Middle frontal gyrus (tissue), 1 donor: ENCODE data around the gene ZC3HAV1.
"Not testable (repeated sequence)": the region's sequence is repeated elsewhere in the genome, so short reads cannot be mapped to it uniquely, and the experiment has no call there.

ENCODE experiments used
- DNase-seq: peaks from one replicate; pipeline ENCODE4 v3.0.0-alpha.2; 2015; ENCODE audit warnings: low spot score; ENCODE audit errors: extremely low spot score

ZC3HAV1 gene

DNA sequence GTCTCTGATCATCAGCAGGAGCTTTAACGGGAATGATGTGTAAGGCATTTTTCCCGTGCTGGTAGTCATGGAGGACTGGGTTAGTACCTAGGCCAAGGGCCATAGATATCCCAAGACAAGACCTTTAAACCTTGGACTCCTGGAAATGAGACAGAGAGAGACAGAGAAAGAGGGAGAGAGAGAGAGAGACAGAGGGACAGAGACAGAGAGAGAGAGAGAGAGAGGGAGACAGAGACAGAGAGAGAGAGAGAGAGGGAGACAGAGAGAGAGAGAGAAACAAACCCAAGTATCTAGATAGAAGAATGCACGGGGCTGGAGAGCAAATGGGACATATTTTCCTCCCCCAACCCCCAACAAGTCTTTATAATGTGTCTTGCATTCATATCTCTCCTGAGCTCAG, 22.3 kb downstream of the ZC3HAV1 start:
- no peak for DNase-seq

DNA sequence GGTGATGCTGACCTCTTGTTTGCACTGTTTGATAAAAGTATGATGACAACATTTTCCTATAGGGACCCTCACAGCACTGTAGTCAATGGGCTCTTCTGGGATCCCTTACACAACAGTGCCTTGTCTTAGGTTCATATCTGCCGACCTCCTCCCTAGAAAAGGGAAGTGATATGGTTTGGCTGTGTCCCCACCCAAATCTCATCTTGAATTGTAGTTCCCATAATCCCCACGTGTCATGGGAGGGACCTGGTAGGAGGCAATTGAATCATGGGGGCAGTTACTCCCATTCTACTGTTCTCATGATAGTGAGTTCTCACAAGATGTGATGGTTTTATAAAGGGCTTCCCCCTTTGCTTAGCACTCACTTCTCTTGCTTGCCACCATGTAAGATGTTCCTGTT, 23.1 kb downstream of the ZC3HAV1 start:
- DNase-seq, result no peak

DNA sequence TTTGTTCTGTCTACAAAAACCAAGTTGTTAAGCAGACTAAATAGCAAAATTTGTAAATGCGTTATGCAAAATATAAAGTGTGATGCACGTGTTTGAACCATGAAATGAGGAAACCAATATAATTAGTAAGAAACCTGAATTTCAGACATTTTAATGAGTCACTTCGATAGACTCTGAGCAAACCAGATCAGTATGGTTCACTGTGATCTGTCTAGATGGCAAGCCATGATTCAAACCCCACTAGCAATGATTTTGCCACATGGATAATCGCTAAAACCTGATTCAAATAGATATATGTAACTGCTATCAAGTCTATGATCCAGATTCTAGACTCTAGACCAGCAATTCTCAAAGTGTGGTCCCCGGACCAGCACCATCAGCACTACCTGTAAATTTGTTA, 24.8 kb downstream of the ZC3HAV1 start:
- no peak for DNase-seq

DNA sequence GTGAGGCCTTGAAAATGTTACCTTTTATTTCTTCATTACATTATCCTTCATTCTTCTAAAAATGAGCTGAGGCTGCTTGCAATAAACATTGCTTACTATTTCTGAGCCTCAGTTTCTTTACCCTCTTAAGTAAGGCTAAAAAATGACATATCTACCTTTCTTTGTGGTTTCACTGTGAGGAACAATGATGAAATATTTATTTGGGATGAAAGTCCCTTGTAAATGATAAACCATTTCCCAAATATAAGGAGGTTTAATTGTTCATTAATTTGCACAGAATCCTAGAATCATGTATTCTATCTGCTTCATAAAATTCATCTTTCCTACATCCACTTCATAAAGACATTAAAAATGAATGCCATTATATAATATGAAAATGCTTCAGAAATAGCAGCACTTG, 27.9 kb downstream of the ZC3HAV1 start:
- DNase-seq, result no peak

DNA sequence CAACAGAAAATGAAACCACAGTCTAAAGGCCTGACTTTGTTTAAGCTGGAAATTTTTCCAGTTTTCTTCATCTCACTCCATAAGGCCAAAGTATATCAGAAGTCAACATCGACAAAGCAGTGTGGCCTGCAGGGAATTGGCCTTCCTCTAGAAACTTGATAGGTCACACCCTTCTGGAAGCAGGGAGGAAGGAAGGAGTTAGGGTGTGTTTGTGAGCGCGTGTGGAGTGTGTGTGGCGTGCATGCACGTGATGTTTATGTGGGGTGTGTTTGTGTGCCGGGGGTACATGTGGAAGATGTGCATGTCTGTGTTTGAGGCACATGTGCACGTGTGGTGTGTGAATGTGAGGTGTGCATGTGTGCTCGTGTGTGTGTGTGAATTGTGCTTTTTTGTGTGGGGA, 28.6 kb downstream of the ZC3HAV1 start:
- DNase-seq, result no peak

DNA sequence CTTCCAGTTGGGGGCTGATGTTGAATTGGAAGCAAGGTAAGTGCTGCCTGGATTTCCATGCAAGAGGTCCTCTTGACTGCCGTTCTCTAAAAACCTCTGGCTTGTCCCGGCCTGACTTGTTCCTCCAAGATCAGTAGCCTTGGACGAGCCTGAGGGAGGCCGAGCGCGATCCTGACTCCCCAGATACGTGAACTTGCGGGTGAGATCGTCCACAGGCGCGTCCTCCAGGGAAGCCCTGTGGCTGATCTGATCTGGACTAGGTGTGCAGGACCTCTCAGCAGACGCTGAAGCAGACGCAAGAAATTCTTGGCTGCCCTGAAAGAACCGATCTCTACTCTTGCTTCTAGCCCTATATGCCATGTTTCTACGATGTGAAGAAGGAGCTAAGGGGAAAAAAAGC, 29.7 kb downstream of the ZC3HAV1 start:
- DNase-seq, result no peak

DNA sequence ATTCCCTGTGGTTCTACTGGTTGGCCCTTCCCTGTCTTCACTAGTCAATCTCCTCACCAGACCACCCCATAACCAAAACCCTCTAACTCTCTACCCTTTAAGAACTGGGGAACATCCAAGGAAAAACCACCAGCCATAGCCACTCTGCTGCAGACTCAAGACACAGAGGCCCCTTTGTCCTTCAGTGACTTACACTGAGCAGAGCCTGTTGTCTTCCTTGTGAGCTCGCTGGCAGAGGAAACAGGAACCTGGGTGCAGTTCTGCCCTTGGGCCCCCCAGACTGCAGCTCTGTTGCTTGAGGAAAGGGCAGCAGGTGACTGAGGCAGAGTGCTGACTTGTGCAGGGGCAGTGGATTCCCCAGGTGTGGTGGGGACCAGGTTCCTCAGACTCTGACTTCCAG, 30.6 kb downstream of the ZC3HAV1 start:
- no peak for DNase-seq

DNA sequence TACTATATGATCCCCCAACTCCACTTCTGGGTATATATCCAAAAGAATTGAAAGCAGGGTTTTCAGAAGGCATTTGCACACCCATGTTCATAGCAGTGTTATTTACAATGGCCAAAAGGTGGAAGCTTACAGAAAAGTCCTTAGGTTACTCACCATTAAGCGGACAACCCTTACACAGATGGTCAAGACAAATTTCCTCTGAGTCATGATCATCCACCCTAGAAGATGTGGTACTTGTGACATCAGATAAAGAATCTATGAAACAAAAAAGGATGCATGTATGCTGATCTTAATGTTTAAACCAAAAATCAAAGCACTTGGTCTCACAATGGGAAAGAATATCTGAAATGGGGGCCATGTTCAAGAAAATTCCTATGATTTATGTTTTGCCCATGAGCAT, 31.1 kb downstream of the ZC3HAV1 start:
- no peak for DNase-seq

DNA sequence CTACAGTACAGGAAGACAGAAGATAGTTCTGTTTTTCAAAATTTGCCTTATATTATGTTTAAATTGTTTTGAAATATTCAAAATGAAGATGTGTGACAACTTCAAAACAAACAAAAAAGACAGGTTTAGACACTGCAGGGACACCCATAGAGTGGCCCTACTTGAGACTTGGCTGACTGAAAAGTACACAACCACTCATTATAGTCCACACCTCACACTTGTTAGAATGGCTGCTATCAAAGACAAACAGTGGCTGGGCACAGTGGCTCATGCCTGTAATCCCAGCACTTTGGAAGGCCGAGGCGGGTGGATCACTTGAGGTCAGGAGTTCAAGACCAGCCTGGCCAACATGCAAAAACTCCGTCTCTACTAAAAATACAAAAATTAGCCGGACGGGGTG, 31.8 kb downstream of the ZC3HAV1 start:
- DNase-seq, result not testable (repeated sequence)

DNA sequence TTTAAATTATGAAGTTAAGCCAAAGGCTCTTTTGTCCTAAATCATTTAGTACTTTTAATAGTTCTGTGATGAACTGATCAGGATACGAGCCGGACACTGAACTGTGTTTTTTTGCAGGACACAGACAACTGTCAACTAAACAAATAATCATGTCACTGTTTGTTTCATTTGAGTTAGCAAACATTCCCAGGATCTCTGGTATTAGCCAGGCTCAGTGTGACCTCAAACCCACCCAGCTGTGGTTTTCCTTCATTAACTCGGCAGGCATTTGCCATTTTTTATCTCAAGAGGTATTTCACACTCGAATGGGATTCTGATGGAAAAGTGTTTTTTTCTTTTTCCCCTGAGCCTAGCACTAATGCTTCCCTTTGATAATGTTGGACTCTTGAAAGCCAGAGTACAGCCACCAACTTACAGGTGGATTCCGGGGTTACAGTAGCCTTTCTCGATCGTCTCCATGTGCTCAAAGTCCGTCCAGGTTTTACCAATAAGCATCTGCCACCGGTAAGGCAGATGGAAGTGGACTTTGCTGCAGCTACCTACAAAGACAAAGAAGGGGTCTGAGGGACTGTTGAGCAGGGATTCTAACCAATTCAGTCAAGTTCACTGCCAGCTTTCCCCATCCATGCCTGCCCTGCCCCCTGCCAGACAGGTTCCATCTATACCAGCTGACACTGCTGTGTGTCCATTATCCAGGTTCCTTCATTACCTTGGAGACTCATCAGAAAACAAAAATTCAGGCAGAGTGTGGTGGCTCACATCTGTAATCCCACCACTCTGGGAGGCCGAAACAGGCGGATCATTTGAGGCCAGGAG, 33.4 kb downstream of the ZC3HAV1 start:
- no peak for DNase-seq

DNA sequence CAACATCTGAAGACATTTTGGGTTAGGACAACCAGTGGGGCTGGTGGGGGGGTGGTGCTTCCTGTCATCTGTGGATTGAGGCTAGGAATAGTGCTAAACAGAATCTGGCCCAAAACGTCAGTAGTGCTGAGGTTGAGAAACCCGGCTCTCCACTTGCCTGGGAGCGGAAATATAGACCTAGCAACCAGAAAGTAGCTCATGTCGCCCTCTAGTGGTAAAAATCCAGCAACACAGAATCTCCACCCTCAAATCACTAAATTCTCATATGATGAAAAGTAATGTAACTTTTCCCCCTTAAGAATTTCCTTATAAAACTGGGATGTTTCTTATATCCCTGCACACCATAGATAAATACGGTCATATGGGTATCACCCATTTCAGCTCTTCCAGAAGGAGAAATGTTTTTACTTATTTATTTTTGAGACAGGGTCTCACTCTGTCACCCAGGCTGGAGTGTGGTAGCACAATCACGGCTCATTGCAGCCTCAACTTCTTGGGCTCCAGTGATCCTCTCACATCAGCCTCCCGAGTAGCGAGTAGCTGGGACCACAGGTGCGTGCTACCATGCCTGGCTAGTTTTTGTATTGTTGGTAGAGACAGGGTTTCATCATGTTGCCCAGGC, 34.4 kb downstream of the ZC3HAV1 start:
- DNase-seq, result peak; percentile 72

DNA sequence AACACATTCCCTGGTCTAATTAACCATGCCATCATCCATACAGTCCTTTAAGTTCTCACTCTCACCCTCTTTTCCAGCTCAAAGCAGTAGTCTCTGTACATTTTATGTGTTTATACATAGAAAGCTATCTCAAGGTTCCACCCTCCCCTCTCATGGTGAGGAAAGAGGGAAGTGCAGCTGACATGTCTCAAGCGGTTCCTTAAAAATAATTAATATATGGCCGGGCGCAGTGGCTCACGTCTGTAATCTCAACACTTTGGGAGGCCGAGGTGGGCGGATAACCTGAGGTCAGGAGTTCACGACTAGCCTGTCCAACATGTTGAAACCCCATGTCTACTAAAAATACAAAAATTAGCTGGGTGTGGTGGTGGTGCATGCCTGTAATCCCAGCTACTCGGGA, 36.7 kb downstream of the ZC3HAV1 start:
- no peak for DNase-seq

DNA sequence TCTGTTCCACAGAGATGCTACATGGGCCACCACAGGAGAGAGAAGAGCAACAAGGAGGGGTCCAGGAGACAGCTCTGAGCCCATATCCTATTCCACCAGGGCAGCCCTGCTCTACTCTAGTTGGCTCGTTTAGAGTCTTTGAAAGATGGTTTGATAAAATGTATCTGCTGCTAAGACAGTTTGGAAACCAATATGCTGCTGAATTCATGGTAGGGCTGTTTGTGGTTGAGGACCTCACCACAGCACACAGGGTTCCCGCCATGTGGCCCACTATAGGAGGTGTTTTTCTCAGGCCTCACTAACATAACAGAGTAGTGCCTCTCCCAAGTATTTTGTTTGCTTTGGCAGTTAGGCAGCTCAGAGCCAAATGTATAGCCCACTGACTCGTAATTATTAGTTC, 37.8 kb downstream of the ZC3HAV1 start:
- no peak for DNase-seq

DNA sequence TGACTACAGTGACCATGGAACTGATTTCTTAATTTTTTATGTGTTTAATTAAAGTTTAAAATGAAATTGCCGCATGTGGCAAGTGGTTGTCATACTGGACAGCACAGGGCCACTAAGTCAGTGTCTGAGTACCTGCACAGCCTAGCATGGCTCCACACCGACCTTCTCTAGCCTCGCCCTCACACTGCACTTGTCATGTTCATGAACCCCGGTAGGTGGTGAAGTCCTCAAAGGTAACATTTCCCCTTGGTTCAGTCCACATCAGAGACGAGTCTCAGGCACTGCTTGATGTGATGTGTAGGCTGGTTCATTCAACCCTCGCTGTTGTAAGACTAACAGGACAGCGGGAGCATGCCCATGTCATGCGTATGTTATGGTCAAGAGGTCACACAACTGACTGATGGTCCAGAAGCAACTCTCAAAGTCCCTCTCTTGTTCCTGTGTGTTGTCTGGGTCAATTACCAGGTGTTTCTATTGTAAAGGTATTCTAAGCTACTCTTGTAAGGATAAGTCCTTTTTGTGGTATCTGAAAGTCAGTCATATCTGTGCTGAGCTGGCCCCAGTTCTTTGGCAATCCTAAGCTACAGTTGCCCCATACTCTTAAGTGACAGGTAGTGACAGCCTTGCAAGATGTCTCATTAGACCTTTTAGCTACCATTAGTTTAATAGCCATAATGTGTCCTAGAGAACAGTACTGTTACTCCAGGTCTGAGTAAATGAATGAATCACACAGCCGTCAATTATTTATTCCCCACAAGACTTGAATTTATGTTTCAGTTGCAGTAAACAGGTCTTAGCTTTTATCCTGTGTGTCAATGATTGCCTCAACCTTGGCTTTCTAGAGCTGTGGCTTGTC, 40.7 kb downstream of the ZC3HAV1 start:
- no peak for DNase-seq

DNA sequence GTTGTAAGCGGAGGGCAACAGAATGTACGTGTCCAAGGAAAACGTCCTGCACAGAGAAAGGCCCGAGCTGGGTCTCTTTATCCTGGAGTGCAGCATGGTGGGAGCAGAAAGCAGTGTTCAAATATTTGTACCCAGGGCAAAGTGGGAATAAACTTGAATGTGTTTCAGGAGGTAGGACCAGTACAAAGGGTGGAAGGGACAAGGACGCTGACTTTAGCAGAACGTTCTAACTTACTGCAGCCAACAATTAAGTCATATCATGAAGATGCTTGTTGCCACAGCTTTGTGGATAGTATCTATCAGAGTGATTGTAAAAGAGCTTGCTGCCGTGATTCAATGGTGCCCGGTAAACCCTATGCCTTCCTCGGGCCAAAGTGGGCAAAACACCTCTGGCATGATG, 43.2 kb downstream of the ZC3HAV1 start:
- DNase-seq, result no peak

DNA sequence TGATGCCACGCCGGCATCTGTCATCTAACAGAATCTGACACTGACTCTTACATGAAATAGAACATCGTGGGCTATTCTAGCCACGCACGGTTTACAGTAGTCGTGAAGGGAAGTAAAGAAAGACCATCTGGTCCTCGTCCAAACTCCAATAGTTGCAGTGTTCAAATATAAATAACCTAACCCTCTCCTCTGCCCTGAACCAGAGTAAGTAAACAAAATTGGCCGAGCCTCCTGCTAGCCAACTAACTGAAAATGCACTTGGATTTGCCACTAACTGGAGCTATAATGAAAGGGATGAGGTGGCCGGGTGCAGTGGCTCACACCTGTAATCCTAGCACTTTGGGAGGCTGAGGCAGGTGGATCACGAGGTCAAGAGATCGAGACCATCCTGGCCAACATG, 44.2 kb downstream of the ZC3HAV1 start:
- no peak for DNase-seq

DNA sequence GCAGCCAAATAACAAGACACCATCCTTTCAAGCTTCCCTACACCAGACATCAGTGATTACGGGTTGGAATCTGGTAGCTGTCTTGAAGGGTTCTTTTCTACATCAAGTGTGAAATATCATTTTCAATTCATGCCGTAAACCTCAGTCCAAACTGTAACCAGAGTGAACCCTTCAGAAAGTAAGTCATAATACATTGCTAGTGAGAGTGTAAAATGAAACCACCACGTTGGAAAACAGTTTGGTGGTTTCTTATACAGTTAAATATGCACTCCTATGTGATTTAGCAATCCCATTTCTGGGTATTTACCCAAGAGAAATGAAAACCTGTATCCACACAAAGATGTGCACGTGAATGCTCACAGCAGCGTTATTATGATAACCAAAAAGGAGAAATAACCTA, 48.1 kb downstream of the ZC3HAV1 start:
- DNase-seq, result no peak

DNA sequence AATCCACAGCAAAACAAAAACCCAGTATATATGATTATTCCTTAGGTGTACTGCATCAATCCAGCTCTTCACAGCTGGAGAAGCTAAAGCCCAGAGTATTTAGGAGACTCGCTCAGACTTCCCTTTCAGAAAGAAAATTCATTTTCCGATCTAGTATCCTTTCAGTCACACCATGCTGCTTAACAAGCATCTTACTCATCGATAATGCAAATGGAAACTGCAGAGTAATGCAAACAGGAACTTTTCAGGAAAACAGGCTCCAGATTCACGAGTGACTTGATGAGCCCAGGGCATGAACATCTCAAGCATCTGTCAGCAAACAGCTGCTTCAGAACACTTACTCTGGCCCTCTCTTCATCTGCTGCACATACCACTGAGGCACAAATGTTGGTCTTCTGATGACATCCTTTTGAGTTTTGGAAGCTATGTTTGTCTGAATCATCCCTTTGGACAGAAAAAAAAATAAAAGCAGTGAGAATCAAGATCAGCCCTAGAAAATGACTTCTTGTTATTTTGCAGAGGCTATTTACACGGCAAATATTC, 48.8 kb downstream of the ZC3HAV1 start:
- no peak for DNase-seq

DNA sequence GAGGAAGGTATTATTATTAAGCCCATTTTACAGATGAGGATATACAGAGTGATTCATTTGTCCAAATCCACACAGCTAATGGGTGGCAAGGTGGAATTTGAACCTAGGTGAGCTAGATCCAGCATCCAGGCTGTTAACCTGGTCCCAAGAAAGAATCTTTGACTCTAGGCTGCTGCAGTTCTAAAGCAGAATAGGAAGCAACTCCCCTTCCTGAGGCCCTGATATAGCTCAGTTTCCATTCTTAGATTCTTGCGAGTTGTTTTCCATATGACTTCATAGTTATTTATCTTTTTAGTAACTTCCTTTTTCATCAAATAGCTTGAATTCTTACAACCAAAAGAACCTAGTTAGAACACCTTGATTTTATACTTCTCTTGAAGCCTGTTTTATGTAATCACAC, 49.6 kb downstream of the ZC3HAV1 start:
- DNase-seq, result no peak

DNA sequence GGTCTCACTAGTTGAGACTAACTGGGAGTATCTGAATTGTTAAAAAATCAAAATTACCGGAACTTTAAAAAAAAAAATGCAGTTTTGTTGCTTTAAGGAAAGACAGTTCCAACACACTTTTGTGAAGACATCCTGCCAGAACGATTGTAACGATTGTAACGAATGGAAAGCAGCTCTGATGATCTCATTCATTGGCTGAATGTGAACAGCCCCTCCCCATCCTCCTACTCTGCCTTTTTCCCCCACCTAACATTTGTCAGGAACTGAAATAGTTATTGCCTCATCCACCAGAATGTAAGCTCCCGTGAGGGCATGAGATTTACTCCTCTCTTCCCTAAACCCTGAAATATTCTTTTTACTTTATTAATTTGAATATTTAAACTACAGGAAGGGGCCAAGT, 50.6 kb downstream of the ZC3HAV1 start:
- no peak for DNase-seq

DNA sequence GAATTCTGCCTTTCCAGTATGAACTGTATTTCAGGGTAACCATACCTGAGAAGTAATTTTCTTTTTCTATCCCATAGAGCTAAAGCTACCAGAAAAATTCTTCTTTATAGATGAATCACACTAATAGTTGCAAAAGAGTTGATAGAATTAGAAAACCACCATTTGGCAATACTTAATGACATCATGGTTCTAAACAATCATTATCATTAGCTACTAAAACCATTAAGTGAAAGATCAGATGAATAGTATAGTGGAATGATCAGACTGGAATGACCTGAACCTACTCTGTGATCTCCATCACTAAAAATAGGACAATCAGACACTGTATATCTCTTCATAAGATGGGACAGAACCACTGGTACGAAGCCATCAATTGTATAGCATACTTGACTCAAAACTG, 53.8 kb downstream of the ZC3HAV1 start:
- no peak for DNase-seq

DNA sequence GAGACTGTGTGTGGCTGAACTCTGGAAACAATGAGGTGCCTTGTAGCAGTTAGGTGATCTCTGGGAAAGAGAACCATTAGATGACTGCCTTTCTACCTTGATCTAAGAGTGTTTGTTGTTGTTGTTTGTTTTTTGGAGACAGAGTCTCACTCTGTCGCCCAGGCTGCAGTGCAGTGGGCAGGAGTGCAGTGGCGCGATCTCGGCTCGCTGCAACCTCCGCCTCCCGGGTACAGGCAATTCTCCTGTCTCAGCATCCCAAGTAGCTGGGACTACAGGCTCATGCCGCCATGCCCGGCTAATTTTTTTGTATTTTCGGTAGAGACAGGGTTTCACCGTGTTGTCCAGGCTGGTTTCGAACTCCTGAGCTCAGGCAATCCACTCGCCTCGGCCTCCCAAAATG, 54.9 kb downstream of the ZC3HAV1 start:
- DNase-seq, result not testable (repeated sequence)
